COLO668 (cell line): ENCODE data around the gene FTO.

ENCODE experiments used
- DNase-seq: peaks from one replicate; lab custom pipeline; 2025; ENCODE audit not compliant: unreplicated experiment; lab: John Stamatoyannopoulos, UW

FTO gene

DNA sequence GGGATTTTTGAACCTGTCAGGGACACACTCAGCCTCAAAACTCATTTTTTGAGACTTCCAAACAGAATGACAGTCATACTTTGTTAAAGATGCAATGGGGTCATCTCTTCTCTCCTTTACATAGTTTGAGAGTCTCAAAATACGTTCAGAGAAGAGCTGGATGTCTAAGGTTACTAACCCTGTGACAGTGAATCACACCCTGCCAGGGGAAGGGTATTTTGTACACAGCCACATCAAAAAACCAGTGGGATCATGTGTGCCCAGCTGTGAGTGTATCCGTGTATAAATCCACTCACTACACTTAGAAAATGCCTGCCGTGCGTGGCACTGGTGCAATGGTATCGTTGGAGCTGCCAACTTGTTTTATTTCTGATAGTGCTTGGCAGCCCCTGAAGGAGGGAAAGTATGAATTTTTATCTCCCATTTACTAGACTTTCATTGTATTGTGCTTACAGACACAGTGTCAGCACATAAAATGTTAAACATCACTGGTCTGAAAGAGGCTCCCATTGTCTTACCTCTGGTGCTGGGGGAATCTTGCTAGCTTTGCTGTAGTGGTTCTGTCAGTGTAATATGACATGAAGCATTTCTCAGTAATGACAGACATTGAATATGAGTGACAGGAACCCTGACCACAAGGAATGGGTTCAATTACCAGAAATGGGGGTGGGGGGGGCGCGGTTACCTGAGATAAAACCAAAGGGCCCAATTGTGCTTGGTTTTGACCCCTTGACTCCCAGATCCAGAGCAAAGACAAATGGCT lies 256.3 kb downstream of the FTO start:
- no peak for DNase-seq

DNA sequence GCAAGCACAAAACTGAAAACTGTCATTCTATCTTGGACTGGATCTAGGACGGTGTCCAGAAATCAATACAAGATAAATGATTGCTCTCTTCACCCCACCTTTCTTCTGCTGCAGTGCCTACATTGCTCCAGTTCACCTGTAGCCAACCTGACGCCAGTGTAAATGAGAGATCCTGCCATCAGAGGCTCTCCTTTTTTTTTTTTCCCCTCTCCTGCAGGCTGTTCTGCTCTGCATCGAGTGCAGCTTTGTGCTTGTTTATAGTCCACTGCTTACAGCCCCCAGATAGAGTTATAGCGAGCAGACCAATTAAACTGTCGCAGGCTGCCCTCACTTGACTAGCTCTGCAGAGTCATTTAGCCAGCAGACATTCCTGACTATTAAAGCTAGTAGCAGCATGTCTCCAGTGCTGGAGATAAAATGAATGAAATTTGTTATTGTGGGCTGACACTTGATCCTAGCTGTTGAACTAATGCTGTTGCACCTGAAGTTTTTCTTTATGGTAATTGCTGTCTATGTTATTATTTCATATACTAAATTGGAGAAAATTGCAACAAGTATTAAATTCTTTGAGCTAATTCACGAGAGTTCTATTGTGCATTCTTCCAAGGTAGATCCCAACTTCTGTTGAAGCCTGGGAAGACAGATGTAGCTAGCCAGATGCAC lies 257.1 kb downstream of the FTO start:
- DNase-seq = no peak

DNA sequence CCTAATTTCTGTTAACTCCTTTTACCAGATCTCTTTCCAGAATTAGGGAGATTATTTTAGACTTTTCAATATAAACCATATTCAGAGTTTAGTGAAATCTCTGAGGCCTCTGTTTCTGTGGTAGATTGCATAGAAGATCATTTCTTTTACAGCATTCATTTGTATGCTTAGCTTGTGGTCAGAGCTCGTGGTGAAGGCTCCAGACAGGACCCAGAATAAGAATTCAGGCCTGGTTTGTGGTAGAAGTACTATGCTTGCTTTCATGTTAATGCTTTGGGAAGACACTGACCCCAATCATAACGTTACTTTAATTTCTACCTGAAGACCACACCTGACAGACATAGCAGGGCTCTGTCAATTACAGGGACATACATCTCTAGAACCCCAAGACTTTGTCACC lies 258.1 kb downstream of the FTO start:
- no peak for DNase-seq

DNA sequence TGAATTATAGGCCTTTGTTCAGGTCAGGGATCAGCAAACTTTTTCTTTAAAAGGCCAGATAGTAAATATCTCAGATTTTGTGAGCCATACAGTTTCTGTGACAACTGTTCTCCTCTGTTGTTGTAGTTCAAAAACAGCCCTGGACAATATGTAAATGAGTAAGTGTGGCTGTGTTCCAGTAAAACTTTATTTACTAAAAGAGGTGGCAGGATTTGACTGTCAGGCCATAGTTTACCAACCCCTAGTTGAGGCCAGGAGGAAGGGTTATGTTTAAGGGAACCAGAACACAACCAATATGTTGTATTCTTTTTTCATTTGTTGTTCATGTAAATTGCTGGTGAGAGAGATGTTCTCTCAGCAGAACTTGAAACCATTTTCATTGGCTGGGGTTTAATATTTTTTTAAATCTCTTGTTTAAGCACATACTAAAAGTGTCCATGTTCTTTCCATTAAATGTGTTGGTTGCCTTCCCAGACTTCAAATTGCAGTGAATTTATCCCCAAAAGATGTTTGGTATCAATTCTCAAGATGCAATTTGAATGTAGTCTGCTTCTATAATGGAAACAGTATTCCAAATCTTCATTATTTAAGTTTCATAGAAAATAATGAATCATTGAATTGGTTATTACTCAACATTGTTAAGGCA lies 260.3 kb downstream of the FTO start:
- DNase-seq = no peak

DNA sequence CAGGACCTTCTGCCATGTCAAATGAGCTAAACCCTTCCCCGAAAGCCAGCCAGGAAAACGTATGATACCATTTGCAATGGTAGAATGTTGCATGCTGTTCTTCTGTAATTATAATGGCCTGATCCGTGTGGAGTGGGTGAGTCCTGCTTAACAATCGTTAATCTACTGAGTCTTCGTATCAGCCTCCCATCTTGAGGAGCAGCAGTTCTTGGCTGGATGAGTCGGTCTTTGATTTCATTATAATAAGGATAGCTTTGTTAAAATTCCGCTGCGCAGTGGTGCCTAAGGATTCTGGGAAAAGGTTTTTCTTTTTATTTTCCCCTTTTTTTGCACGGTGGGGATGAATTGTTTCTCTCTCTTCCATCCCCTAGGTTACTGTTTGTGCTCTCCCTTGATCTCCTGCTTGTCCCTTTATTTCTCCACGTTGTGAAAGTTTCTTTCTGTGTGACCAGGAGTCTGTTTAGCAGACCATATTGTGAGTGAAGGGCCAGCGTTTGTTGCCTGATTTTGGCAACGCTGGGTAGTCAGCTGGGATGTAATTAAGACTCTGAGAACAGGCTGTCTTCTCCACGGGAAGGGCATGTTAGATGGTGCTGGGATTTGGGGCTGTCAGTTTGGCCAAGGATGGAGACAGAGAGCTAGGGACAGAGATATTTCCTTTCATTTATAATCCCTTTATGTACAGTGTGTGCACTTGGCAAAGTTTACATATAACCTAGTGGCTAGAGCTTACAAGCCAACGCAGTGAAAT lies 263.0 kb downstream of the FTO start:
- no peak for DNase-seq

DNA sequence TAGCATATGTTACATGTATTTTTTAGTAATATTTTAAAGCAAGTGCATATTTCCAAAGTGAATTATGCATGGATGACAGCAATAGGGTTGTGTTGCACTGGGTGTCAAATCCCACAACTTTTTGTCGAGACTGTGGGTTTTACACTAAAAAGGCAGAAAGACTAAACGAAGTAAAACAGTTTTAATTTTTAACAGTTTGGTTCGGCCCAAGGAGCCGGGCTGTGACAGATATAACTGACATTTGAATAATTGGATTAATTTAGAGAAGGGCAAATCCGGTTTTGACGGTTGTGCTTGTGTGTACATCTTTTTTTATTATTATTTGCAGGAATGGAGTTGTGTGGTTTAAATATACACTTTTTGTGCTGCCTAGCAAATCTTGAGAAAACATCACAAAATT lies 263.6 kb downstream of the FTO start:
- DNase-seq = no peak

DNA sequence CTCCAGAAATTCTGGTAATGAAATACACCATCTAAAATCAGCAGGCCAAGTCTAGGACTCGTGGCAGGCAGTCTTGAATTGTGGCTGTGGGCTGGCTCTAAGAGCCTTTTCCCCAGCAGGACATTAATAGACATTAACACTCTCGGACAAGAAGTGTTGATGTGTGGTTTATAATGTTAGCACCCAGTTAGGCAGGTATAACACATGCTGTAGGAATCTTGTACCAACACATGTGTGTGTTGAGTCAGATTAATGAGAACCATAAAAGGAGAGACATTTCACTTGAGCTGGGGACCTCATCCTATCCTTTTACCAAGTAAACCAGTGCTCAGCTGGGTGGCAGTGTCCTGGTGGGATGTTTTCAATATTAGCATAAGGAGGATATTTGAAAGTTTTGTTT lies 264.5 kb downstream of the FTO start:
- DNase-seq = no peak

DNA sequence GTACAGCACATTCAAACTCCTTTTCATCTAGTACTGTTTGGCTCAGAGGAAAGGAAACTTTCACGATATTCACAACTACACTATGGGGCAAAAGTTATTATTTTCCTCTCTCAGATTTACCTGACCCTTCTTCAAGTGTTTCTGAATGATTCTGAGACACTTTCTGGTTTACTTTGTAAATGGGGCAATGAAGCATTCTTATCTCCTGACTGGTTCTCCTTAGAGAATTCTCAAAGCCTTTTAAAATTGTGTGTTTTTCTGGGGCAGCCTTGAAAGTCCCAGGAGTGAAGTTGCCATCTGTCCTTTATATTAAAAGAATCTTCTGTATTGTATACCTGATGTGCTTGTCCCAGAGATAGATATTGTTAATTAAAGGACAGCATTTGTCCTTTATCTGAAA lies 264.9 kb downstream of the FTO start:
- no peak for DNase-seq

DNA sequence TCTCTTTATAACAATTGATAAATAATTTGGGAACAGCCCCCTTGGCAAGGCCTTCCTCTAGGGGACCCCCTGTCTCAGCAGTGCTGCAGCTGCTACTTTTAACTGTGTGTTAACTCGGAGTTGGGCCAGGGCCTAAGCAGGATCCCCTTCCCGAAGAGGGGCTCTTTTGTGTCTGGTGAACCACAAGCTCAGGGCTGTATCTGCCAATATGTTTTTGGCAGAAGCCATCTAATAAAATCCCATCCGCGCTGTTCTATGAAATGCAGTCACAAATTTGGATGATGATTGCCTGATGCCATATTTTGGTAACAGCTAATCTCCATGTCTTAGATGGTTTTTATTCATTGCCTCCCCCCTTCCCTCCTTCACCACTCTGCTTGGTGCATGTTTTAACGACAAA lies 267.7 kb downstream of the FTO start:
- no peak for DNase-seq

DNA sequence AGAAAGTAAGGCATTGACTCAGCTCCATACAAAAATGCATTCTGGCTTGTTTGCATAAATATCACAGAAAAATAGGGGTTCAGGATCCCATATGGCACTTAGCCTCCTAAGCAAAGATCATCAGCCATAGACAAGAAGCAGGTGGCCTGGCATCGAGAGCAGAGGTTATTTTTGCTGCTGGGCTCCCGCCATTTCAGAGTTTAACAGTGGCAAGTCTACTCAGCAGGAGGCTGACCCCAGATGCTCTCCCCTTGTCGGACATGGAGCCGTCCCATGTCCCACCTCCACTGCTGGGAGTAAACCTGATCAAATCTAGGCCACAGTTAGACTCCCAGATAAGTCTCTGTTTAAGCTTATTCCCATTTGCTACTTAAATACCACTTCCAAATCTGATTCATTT lies 269.1 kb downstream of the FTO start:
- no peak for DNase-seq

DNA sequence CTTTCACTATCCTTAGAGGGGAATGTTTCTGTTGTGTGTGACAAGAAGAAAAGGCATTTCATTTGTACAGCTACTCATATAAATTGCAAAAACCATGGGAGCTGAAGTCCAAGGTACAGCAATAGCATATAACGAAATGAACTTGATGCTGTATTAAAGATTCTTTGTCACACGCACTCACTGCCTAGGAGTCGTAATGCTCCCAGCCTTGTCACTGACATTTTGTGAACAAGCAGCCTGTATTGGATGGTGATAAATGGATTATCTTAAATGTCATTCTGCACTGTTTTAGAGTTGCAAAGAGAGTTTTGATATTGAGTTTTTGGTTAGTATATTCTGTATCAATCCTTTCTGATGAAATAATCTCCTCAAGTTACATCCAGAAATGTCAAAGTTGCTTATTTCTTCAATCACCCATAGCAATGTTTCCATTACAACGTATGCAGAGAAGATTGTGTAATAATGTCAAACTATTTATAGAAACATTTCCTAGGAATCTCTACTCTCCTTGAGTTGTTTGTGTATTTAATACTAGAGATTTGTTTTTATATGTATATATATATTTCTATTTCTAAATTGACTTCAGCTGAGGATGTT lies 270.6 kb downstream of the FTO start:
- no peak for DNase-seq

DNA sequence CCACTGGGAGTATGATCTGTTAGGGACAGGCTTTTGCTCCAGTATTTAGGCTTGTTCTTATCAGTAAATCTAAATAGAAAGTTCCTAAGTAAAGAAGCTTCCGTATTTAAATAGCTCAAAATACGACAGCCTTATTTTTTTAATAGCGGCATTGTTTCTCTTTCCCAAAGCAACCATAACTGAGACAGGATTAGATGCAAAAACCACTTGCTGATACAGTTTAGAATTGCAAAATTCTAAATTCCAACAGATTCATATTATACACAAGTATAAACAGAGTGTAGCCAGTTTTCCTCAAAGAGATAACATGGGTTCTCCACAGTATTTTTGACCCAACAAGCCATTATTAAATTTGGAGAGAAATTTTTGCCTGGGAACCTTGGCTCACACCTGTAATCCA lies 276.7 kb downstream of the FTO start:
- no peak for DNase-seq

DNA sequence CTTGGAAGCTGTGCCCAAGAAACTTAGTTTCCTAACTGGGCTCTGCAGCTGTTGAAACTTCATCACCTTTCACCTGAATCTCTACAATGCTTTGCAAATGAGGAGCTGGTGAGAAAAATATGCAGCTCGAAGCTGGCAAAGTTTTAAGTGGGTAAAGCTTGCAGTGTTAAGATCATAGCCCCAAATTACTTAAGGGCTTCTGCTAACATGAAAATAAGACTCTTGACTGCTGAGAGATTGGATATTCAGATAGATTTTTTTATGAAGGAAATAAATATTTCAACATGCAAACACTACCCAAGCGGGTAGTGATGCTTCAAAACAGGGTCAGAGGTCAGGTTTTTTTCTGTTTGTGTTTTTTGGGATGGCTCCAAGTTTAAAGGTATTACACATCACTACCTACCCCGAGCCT lies 278.7 kb downstream of the FTO start:
- no peak for DNase-seq

DNA sequence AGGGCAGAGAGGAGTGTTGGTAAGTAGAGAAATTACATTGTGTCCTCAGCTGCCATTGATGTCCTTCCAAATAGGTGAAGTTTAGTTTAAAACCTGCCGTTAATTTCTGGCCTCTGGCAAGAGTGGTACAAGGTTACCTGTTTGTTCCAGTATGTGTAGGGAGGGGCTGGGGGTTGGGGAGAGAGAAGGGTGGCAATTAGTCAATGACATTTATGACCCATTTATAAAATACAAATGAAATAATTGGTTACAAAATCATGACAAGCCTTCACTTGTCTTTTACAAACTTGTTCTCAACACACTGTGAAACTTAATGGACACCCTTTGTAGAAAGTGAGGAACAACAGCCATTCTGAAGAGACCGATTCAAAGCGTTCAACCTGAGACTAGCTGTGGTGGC lies 281.0 kb downstream of the FTO start:
- no peak for DNase-seq

DNA sequence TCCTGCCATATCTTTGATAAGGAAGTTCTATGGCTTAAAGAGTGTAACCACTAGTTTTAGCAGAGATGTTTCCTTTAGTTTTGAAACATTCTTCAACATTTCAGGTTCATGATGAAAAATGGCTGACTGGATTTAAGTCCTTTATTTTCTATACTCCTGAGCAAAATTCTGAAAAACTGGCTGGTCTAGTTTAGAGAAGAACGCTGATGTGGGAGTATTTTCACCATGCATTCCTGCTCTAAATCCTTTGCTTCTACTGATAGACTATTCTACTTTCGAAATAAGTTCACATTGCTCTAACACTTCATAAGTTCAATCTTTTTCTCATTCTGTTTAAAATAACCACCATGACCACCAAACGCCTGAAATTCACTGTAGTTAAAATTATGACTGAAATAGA lies 281.9 kb downstream of the FTO start:
- DNase-seq = no peak

DNA sequence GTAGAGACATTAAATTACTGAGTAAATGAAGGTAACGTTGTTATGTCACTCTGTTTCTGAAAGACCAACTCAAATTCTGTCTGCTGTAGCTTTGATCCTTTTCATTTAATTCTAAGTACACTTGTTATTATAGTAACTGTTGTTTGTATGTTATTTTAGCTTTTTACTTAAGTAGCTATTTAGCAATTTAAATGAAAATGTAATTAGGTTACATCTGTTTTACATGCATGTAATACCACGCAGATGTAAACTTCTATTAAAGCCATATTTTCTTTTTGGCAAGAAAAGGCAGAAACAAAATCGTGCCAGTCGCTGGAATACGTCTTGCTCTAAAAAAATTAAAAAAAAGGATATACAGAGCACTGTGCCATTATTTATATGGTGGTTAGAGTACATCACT lies 282.8 kb downstream of the FTO start:
- no peak for DNase-seq

DNA sequence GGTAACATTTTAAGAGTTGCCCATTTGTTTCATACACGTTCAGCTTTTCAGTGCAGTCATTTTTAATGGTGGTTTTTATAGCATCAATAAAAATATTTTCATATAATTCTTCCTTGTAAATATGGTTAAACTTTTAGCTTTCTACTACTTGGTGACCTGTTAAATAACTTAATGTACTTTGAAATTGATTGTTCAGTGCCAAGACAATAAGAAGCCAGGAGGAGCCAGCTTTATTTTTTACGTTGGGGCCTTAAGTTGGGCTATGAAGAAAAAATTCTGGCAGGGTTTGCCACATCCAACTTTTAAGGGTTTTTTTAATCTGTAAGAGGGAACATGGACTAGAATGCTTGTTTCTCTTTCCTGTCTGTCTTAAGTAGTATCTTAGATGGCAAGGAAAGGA lies 284.2 kb downstream of the FTO start:
- DNase-seq = no peak

DNA sequence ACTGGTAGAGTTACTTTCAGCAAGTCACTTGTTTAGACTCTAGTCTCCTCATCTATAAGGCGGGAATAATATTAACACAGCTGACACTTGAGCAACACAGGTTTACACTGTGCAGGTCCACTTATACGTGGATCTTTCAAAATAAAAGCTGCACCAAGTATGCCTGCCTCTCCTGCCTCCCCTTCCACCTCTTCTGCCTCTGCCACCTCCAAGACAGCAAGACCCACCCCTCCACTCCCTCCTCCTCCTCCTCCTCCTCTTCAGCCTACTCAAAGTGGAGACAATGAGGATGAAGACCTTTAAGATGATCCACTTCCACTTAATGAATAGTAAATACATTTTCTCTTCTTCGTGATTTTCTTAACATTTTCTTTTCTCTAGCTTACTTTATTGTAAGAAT lies 285.6 kb downstream of the FTO start:
- DNase-seq = no peak

DNA sequence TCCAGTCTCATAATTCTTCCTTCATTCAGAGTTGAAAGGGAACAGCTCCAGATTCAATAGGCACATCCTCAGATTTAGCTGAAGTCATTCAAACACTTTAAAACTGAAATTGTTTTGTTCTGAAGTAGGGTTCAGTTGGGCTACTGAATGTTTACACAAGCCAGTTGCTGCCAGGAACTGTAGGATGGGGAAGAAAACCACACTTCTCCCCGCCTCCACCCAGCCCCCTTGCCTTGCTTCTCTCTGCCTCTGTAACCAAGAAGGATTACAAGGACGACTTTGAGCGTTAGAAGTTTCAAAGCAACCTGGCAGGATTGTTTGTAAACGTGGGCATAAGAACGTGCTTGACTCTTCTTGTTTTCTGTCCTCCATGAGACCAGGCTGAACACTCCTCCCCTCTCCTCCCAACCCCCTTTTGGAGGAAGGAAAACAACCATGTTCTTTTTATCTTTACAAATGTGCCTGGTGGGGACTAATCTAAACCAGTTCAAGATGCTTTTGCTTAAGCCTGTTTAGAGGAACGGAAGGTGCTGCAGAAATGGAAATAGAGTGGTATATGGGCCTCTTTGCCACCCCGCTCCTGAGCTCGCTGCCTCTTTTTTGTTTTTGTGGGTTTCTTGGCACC lies 287.9 kb downstream of the FTO start:
- no peak for DNase-seq

DNA sequence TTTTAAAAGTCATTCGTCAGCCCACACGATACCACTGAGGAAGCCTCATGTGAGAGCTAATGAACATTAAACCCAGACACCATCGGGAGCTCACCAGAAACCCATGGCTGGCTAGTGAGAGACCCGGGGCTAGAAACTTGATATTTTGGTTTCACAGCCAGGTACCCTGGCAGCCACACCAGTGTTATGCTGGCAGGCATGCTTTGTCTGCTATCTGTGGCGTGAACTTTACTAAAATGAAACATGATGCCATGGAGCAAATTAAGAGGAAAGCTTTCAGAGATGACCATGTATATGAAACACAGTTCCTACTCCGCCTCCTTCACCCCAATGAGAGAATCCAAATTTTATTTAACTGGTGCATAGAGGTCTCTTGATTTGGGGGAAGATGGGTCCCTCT lies 291.4 kb downstream of the FTO start:
- DNase-seq = no peak

DNA sequence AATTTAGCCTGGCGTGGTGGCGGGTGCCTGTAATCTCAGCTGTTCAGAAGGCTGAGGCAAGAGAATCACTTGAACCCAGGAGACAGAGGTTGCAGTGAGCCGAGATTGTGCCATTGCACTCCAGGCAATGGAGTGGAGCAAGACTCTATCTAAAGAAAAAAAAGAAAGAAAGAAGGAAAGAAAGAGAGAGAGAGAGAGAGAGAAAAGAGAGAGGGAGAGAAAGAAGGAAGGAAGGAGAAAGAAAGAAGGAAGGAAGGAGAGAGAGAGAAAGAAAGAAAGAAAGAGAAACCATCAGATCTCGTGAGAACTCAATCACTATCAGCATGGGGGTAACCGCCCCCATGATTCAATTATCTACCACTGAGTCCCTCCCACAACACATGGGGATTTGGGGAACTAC lies 293.0 kb downstream of the FTO start:
- DNase-seq = no peak
